Transverse colon (tissue), 4 donors: ENCODE measurements around the gene GPATCH1. TPM values are rescaled to one million over a fixed set of nuclear protein-coding genes. Genes with fewer than 3 reads are reported as not detected.

Source experiments
- DNase-seq: peaks from one replicate; pipeline ENCODE4 v3.0.0-alpha.2; 2019
- H3K27ac ChIP-seq, 4 donors: fragments of 200-600 bp; sonication (generic); 2 replicates each; pipeline ENCODE4 v1.5.1; 2016 to 2018; ENCODE audit warnings: inconsistent platforms in 4 of 4
- H3K27me3 ChIP-seq: fragments of 200-600 bp; sonication (generic); 2 replicates; pipeline ENCODE4 v1.5.1; 2017; ENCODE audit warnings: inconsistent platforms
- H3K36me3 ChIP-seq, 4 donors: fragments of 200-600 bp; sonication (generic); 2 replicates each; pipeline ENCODE4 v1.5.1; 2017 to 2019; ENCODE audit warnings: inconsistent platforms in 4 of 4
- H3K4me1 ChIP-seq, 4 donors: fragments of 200-600 bp; sonication (generic); 2 replicates each; pipeline ENCODE4 v1.5.1; 2017 to 2020; ENCODE audit warnings: inconsistent platforms in 4 of 4
- H3K4me3 ChIP-seq, 4 donors: fragments of 200-600 bp; sonication (generic); 1 replicate in 1 of 4; 2 replicates in 3 of 4; pipeline versions ENCODE4 v1.5.1 to v1.6.1; 2017 to 2019; ENCODE audit warnings: inconsistent platforms in 4 of 4
- H3K9me3 ChIP-seq, 2 donors: fragments of 200-600 bp; sonication (generic); 2 replicates each; pipeline ENCODE4 v1.5.1; 2017 to 2019; ENCODE audit warnings: inconsistent platforms in 2 of 2
- EP300 ChIP-seq: sonication (generic); formaldehyde crosslinking; IDR thresholded peaks from one replicate; pipeline ENCODE4 v1.6.1; 2017; ENCODE audit warnings: antibody characterized with exemption, low read depth
- POLR2A ChIP-seq: fragments of 450-650 bp; IDR thresholded peaks from one replicate; pipeline ENCODE4 v1.6.1; 2016; ENCODE audit warnings: antibody characterized with exemption, mild to moderate bottlenecking, moderate library complexity
- POLR2AphosphoS5 ChIP-seq, 3 donors: sonication (generic); formaldehyde crosslinking; IDR thresholded peaks; one replicate each; pipeline ENCODE4 v1.6.1; 2016; ENCODE audit warnings: antibody characterized with exemption in 3 of 3
- WGBS, 2 donors: methylation state at CpG; one replicate each; pipeline ENCODE4 v1.1.5; 2018; ENCODE audit warnings: low coverage in 1 of 2; 5-methylcytosine and 5-hydroxymethylcytosine counted together
- in situ Hi-C, 4 donors: fragments of 200-750 bp; cut with MboI; loops; one replicate each; pipeline versions ENCODE4 v1.15.0 to v1.15.1; 2017; ENCODE audit warnings: low sequenced_read_pairs in 3 of 4, low pct_ligation_motif_present in 1 of 4, low pct_unique_long_range_greater_than_20kb in 1 of 4
- intact Hi-C: fragments of 100-400 bp; cut with DNase I; formaldehyde crosslinking; loops from one replicate; pipeline ENCODE4 v1.15.1; 2023; ENCODE audit warnings: low total_unique reads
- total RNA-seq, 4 donors: library from RNA; depleted of rRNA; stranded (reverse); fragments of >200 nt; gene quantifications; one replicate each; pipeline ENCODE4 v1.1.0, GENCODE V29; 2016
- TF ChIP-seq, protein P1 (sequence below), 5 experiments: fragments of 200-600 bp in 3 of 5; fragments of 450-650 bp in 2 of 5; sonication (generic) in 3 of 5; IDR thresholded peaks; 1 replicate in 2 of 5; 2 replicates in 3 of 5; pipeline ENCODE4 v1.5.1; 2016 to 2017; ENCODE audit warnings: antibody characterized with exemption in 5 of 5, inconsistent platforms in 3 of 5, mild to moderate bottlenecking in 2 of 5, moderate library complexity in 1 of 5

The GPATCH1 gene
- total RNA-seq, 4 donors from 2014 or later, result 9.1 to 16.8 (median 14.8) TPM

DNA sequence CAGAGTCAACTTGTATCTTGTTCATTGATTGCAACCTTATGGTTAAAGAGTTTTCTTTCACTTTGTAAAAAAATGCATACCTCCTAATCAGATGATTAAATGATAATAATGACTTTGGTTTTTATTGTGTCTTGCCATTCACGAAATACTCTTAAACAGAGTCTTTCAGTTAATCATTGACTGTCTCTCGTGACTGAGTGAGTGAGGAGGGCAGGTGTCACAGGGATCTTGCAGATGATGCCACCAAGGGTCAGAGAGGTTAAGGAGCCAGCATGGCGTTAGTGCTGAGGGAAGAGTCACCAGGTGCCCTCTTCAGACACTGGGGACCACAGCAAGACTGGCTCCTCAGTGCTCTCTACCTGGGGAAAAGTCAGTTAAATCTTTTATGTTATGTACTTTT lies 8.0 kb downstream of the GPATCH1 start:
- intact Hi-C loops (no loop called here), in situ Hi-C loops (loop anchor here in 1 of 4 donors (25.0 kb wide), 1 partner anchor 102 kb away; no protein-coding TSS in a partner anchor)
- H3K36me3 ChIP-seq, result peaks cover 0 to 40% (median 10%) of the 10 kb centered on the region in 4 donors

DNA sequence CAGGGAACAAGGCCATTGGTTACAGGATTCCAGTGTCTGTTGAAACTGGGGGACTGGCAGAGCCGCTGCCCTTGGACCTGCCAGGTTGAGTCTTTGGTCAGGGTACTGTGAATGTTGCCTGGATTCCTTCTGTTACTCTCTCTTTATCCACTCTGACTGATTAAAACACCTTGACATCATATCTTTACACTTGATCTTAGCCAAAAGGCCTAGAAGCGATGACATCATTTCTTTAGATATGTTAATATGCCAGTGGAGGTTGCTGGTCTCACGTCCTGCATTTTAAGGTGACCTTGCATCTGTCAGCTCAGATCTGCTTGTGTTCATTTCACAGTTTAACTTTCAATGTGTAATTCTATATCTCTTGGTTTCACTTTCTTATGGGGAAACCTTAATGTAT lies 9.2 kb downstream of the GPATCH1 start:
- H3K4me1 ChIP-seq, result peaks cover 0 to 11% (median 0%) of the 10 kb centered on the region in 4 donors
- peaks cover 0 to 46% (median 11%) of the 10 kb centered on the region in 4 donors for H3K36me3 ChIP-seq
- H3K27me3 ChIP-seq, result no peaks in the 10 kb centered on the region
- H3K9me3 ChIP-seq, result no peaks in the 10 kb centered on the region
- TF ChIP-seq POLR2AphosphoS5 (IDR thresholded peaks at IDR 0.05), result no peak
- no peak for TF ChIP-seq POLR2A
- TF ChIP-seq, protein P1, sequence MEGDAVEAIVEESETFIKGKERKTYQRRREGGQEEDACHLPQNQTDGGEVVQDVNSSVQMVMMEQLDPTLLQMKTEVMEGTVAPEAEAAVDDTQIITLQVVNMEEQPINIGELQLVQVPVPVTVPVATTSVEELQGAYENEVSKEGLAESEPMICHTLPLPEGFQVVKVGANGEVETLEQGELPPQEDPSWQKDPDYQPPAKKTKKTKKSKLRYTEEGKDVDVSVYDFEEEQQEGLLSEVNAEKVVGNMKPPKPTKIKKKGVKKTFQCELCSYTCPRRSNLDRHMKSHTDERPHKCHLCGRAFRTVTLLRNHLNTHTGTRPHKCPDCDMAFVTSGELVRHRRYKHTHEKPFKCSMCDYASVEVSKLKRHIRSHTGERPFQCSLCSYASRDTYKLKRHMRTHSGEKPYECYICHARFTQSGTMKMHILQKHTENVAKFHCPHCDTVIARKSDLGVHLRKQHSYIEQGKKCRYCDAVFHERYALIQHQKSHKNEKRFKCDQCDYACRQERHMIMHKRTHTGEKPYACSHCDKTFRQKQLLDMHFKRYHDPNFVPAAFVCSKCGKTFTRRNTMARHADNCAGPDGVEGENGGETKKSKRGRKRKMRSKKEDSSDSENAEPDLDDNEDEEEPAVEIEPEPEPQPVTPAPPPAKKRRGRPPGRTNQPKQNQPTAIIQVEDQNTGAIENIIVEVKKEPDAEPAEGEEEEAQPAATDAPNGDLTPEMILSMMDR (IDR thresholded peaks at IDR 0.05), result no peak
- TF ChIP-seq EP300, result no peak
- in situ Hi-C loops, result loop anchor here in 1 of 4 donors (25.0 kb wide), 1 partner anchor 103 kb away; no protein-coding TSS in a partner anchor
- no peak overlapping the region for H3K4me3 ChIP-seq
- H3K27ac ChIP-seq, result no peak overlapping the region
- DNase-seq, result no peak
- intact Hi-C loops, result no loop called here
- 81 to 90% methylated on average over 3 of the region's 3 CpGs for WGBS, 2 donors

More for the DNA sequence above, 8.0 kb downstream of the GPATCH1 start:
- TF ChIP-seq, protein P1 (IDR thresholded peaks at IDR 0.05), result no peak
- TF ChIP-seq POLR2AphosphoS5 (IDR thresholded peaks at IDR 0.05) (no peak), POLR2A (no peak), EP300 (no peak)
- Histone ChIP-seq H3K4me1 (peaks cover 0 to 12% (median 0%) of the 10 kb centered on the region in 4 donors), H3K9me3 (no peaks in the 10 kb centered on the region), H3K27ac (no peak overlapping the region), H3K4me3 (no peak overlapping the region), H3K27me3 (no peaks in the 10 kb centered on the region)
- no peak for DNase-seq
- 61 to 66% methylated on average over 3 of the region's 3 CpGs for WGBS, 2 donors

DNA sequence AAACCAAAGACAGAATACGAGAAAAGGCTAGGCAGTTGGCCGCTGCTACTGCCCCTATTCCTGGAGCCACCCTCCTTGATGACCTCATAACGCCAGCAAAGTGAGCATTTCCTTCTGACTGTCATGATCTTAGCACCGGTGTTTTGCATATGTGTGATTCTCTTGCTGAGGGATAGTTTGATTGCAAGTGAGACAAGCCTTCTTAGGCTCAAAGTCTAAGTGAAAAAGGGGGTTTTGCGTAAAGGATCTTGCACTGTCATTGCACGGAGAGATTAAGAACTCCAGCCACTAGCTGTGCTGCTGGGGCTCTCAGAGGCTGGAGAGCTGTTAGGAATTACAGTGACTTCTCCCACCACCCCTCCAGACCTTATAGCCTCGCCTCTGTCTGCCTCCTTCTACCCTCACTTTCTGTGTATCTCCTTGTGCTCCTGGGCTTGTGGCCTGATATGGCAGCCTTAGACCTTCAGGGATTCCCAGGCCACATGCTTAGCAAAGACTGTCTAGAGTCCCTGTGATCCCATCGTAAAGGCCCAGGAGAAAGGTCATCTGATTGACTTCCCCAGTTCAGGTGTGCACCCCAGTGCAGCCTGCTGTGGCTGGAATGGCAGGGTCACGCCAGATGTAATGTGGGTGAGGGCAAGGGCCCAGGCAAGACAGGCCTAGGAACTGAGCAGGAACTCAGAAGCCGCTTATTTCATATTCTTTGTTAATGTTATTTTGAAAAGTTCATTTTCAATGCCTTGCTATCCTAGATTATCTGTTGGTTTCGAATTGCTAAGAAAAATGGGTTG lies 12.6 kb downstream of the GPATCH1 start:
- intact Hi-C loops (no loop called here), in situ Hi-C loops (loop anchor here in 1 of 4 donors (25.0 kb wide), 1 partner anchor 106 kb away; no protein-coding TSS in a partner anchor)
- no peak for TF ChIP-seq EP300
- no peak for TF ChIP-seq POLR2A
- no peak for TF ChIP-seq POLR2AphosphoS5 (IDR thresholded peaks at IDR 0.05)
- TF ChIP-seq, protein P1 (IDR thresholded peaks at IDR 0.05), result no peak
- no peaks in the 10 kb centered on the region for H3K9me3 ChIP-seq
- no peaks in the 10 kb centered on the region for H3K27me3 ChIP-seq
- WGBS, 2 donors, result 93 to 94% methylated on average over 5 to 11 of the region's 11 CpGs
- peak overlapping the region in 1 of 4 donors; percentile 50 for H3K27ac ChIP-seq
- DNase-seq, result no peak
- H3K36me3 ChIP-seq, result peaks cover 0 to 68% (median 16%) of the 10 kb centered on the region in 4 donors
- no peak overlapping the region for H3K4me3 ChIP-seq
- peaks cover 0 to 14% (median 0%) of the 10 kb centered on the region in 4 donors for H3K4me1 ChIP-seq

DNA sequence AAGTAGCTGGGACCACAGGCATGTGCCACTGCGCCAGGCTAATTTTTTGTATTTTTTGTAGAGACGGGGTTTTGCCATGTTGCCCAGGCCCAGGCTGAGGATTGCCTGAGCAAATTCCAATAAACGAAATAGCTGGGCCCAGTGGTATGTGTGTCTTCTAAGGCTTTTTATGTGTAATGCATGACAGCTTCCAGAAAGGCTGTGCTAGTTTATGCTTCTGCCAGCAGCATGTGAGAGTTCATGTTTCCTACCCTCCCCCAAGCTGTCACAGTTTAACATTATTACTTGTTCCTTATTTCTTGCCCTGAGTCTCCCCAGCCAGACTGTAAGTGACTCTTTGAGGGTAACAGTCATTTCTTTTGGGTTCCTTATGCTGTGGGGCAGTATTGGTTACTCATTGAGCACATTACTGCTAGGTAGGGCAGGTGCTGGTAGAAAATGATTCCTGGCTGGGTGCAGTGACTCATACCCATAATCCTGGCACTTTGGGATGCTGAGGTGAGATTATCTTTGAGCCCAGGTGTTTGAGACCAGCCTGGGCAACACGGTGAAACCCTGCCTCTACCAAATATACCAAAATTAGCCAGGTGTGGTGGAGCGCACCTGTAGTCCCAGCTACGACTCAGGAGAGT lies 13.6 kb downstream of the GPATCH1 start:
- in situ Hi-C loops, result loop anchor here in 1 of 4 donors (25.0 kb wide), 1 partner anchor 107 kb away; no protein-coding TSS in a partner anchor

More for the DNA sequence above, 13.6 kb downstream of the GPATCH1 start:
- no peak for TF ChIP-seq POLR2AphosphoS5 (IDR thresholded peaks at IDR 0.05)
- TF ChIP-seq, protein P1 (IDR thresholded peaks at IDR 0.05), result no peak
- no peak for TF ChIP-seq POLR2A
- DNase-seq, result no peak
- H3K27me3 ChIP-seq, result no peaks in the 10 kb centered on the region
- H3K4me3 ChIP-seq, result no peak overlapping the region
- peaks cover 0 to 60% (median 15%) of the 10 kb centered on the region in 4 donors for H3K36me3 ChIP-seq
- WGBS, 2 donors, result 60 to 67% methylated on average over 2 to 6 of the region's 6 CpGs
- H3K27ac ChIP-seq, result peak overlapping the region in 2 of 4 donors; percentile 11 to 50
- H3K9me3 ChIP-seq, result no peaks in the 10 kb centered on the region
- H3K4me1 ChIP-seq, result peaks cover 0 to 14% (median 0%) of the 10 kb centered on the region in 4 donors
- intact Hi-C loops, result no loop called here
